ENCODE results near the gene FBXO36. TPM values are rescaled to one million over a fixed set of nuclear protein-coding genes. Genes with fewer than 3 reads are reported as not detected.

The FBXO36 gene
- total and polyA plus RNA-seq, 2 of the 4 experiments (the other 2 are of a cell fraction): 1.3 to 2.2 TPM

DNA sequence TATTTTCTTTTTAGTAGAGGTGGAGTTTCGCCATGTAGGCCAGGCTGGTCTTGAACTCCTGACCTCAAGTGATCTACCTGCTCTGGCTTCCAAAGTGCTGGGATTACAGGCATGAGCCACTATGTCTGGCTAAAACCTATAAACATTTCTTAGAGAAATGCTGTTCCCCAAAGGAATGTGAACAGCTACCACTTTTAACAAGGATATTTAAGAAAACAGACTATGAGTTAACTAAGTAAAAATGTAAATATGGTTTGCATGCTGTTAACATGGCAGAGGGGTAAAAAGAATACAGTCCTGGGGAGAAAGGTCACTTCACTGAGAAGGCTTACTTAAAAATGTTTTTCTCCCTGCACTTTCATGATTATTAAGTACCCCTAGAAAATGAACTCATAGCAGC lies 89.3 kb downstream of the FBXO36 start:
- peak overlapping the region; percentile 91 for H2BK5ac ChIP-seq (ENCODE audit: low read depth, low read length, poor library complexity, severe bottlenecking)
- POLR2A ChIA-PET (ENCODE audit: unreplicated experiment): no interaction called here
- no peaks in the 10 kb centered on the region for H3K27me3 ChIP-seq (ENCODE audit: control insufficient read depth, insufficient read depth, low read length)
- H2BK15ac ChIP-seq (ENCODE audit: low read depth, low read length): no peak overlapping the region
- in situ Hi-C loops (cut with MboI; ENCODE audit: low sequenced_read_pairs) (loop anchor here (25.0 kb wide), 1 partner anchor 801 kb away; no protein-coding TSS in a partner anchor), dilution Hi-C loops (cut with HindIII; ENCODE audit: low sequenced_read_pairs, unreplicated experiment) (no loop called here), intact Hi-C loops (cut with micrococcal nuclease) (no loop called here)
- no peak overlapping the region for H3K23ac ChIP-seq (ENCODE audit: low read depth, low read length)
- peak overlapping the region; percentile 90; the same call in 1 of the 2 replicates for H3K14ac ChIP-seq (replicated peaks; ENCODE audit: low read depth, low read length)
- H3K9me1 ChIP-seq (ENCODE audit: insufficient read depth, low read length): peaks cover 16% of the 10 kb centered on the region
- no peak overlapping the region for H4K91ac ChIP-seq (ENCODE audit: insufficient read depth, low read depth, low read length)
- H3K4ac ChIP-seq (ENCODE audit: low read depth, low read length): peak overlapping the region; percentile 88; the same call in 1 of the 2 replicates
- CTCF ChIA-PET: interaction anchor here (1.0 to 1.2 kb wide), 2 partner anchors 56 to 148 kb away, joined by 7 to 9 read pairs; no protein-coding TSS in a partner anchor
- H3K18ac ChIP-seq (ENCODE audit: low read depth, low read length): no peak overlapping the region; the same call in 1 of the 2 replicates
- peaks cover 15% of the 10 kb centered on the region for H3K4me1 ChIP-seq (ENCODE audit: control insufficient read depth, insufficient read depth, low read length)
- H2BK20ac ChIP-seq (ENCODE audit: low read depth, low read length): peak overlapping the region; percentile 84; the same call in 1 of the 2 replicates
- H4K8ac ChIP-seq (ENCODE audit: low read depth in 2 of 2, low read length in 2 of 2): no peak overlapping the region
- DNase-seq (peak; percentile 81), ATAC-seq (ENCODE audit: low read depth) (peak; percentile 92)
- no peak overlapping the region for H4K5ac ChIP-seq (ENCODE audit: low read depth, low read length)
- WGBS, 2 experiments (ENCODE audit: extremely low coverage in 2 of 2, insufficient read length in 1 of 2): no CpG with 5 or more reads among the region's 1 CpG
- no peak overlapping the region for H2AFZ ChIP-seq (replicated peaks; ENCODE audit: low read length, poor library complexity)
- H3K56ac ChIP-seq (ENCODE audit: extremely low read depth, insufficient read depth, low read length): 0 out of 2 replicates have a peak overlapping the region, but pooled peaks have one; percentile 78
- H3K36me3 ChIP-seq (ENCODE audit: control insufficient read depth, insufficient read depth, low read length): no peaks in the 10 kb centered on the region
- H3K79me1 ChIP-seq (ENCODE audit: low read depth in 1 of 2, low read length in 2 of 2): no peaks in the 10 kb centered on the region
- no peak overlapping the region for H2AK5ac ChIP-seq (ENCODE audit: low read depth, low read length)
- H3K4me3 ChIP-seq (ENCODE audit: insufficient read depth, low read depth, low read length): no peak overlapping the region
- peak overlapping the region; percentile 89; the same call in 1 of the 2 replicates for H2BK120ac ChIP-seq (ENCODE audit: low read depth, low read length)
- no peak overlapping the region for H3K9ac ChIP-seq (ENCODE audit: low read depth, low read length)
- no TSS peak for BruUV-seq (replicated peaks)
- H4K20me1 ChIP-seq (ENCODE audit: insufficient read depth, low read length): no peaks in the 10 kb centered on the region; the same call in 1 of the 2 replicates
- peak overlapping the region; percentile 94; the same call in 1 of the 2 replicates for H3K27ac ChIP-seq (ENCODE audit: insufficient read depth, low read length)
- no peaks in the 10 kb centered on the region for H3K9me3 ChIP-seq (ENCODE audit: control insufficient read depth, insufficient read depth, low read length)
- no peak overlapping the region for H2AK9ac ChIP-seq (replicated peaks; ENCODE audit: low read depth, low read length, poor library complexity)
- 0 out of 2 replicates have a peak overlapping the region, but pooled peaks have one; percentile 25 for H3K4me2 ChIP-seq (ENCODE audit: low read depth, low read length)
- TF ChIP-seq, protein P1, sequence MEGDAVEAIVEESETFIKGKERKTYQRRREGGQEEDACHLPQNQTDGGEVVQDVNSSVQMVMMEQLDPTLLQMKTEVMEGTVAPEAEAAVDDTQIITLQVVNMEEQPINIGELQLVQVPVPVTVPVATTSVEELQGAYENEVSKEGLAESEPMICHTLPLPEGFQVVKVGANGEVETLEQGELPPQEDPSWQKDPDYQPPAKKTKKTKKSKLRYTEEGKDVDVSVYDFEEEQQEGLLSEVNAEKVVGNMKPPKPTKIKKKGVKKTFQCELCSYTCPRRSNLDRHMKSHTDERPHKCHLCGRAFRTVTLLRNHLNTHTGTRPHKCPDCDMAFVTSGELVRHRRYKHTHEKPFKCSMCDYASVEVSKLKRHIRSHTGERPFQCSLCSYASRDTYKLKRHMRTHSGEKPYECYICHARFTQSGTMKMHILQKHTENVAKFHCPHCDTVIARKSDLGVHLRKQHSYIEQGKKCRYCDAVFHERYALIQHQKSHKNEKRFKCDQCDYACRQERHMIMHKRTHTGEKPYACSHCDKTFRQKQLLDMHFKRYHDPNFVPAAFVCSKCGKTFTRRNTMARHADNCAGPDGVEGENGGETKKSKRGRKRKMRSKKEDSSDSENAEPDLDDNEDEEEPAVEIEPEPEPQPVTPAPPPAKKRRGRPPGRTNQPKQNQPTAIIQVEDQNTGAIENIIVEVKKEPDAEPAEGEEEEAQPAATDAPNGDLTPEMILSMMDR (conservative IDR thresholded peaks at IDR 0.05; ENCODE audit: low read depth, low read length): no peak
- TF ChIP-seq CEBPB (IDR thresholded peaks at IDR 0.05; ENCODE audit: low read depth, low read length) (no peak), BHLHE40 (IDR thresholded peaks at IDR 0.05; ENCODE audit: low read depth, low read length) (no peak)

Measured in IMR-90 (cell line).